DMS114 treated with DMSO at 0.1 percent for 48 hours (cell line): ENCODE data around the gene KRT15.

Experiments used
- DNase-seq: peaks from one replicate; lab custom pipeline; 2025; ENCODE audit not compliant: unreplicated experiment; lab: John Stamatoyannopoulos, UW

The KRT15 gene

DNA sequence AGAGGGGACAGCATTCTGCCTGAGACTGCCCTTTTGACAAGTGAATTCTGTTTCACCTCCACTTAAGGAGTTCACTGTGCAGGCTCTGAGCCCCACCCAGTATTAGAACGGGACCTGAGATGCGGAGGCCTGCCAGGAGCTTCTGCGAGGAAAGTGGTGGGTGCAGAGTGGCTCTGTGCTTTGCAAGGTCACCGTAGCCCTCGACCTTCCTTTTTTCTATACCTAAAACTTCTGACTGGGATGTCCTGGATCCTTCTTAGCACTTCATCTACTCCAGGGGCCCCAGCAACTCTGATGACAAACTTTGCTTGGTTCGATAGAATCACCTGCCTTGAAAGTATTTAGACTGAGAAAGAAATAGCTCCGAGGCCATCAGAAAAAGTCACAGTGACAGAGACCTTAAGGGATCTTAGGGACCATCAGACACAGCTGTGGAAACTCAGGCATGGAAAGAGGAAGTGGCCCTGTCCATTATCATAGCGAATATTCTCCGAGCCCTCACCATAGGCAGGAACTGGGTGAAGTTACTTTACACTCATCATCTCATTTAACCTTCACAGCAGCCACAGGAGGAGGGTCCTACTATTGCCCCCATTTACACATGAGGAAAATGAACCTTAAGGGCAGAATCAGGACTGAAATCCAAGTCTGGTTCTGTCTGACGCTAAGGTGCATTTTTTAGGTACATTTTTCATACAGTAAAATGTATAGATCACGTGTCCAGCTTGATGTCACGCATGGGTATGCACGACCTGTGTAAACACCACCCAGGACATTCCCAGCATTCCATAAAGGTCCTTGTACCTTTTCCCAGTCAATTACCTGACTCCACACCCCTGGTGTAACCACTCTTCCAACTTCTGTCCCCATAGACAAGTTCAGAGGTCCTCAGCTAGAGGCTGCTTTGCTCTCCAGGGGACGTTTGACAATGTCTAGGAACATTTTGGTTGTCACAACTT lies 12.6 kb downstream of the KRT15 start:
- DNase-seq = no peak

DNA sequence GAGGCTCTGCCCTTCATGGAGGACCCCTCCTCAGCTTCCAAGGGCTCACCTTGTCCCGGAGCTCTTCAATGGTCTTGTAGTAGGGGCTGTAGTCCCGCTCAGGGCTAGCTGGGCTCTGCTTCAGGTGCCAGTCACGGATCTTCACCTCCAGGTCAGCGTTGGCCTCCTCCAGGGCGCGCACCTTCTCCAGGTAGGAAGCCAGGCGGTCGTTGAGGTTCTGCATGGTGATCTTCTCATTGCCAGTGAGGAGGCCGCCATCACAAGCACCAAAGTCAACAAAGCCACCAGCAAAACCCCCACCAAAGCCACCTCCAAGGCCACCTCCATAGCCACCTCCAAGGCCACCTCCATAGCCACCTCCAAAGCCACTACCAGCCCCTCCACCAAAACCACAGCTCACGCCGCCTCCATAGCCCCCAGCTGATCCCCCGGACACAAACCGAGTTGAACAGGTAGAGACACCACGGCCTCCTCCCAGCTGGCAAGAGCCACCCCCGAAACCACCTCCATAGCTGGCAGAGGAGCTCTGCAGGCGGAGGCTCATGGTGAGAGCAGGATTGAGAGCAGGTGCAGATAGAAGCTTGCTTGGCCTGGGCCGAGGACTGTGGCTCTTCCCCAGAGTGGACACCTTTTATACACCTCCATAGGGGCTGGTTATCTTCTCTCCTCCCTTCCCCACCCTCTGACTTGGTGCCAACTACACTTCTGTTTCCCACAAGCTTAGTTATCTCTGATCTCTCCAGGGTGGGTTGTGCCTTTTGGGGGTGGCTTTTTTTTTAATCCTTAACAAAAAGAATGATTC lies 13.5 kb downstream of the KRT15 start, which contains the start of gene KRT13:
Gene KRT13, minus strand, starts transcription at position 606 of the 802 bp plus-strand sequence. Its CDS starts 62 bp downstream, at position 544.
- no peak for DNase-seq

DNA sequence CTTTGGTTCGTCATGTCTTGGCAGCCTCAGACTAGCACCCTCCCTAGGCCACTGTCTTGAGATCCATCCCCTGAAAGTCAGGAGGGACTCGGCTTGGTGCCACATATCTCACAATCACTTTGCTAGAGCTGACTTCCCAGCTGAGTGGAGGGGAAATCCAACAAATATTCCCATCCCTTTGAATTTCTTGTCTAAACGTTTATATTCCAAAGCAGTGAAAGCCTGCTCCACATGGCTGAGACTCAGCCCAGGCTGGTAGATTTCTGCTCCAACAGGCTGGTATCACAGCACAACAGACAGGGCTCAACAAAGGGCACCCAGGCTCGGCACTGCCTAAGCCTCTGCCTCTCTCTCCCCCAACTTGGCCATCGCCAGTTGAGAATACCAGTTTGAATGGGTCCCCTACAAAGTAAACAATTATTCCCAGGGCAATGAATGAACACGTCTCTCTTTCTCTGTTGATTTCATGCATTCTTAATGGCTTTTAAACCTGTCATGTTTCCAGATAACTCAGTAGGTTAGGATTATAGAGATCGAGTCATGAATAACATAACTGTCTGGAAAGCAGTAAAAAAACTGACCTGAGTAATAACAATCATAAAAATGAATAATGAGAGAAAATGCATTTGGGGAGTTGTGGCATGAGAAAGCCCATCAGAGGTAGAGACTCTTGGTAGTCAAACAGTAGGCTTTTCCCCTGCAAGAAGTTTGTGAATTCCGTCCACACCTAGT lies 14.3 kb downstream of the KRT15 start:
- DNase-seq = no peak

DNA sequence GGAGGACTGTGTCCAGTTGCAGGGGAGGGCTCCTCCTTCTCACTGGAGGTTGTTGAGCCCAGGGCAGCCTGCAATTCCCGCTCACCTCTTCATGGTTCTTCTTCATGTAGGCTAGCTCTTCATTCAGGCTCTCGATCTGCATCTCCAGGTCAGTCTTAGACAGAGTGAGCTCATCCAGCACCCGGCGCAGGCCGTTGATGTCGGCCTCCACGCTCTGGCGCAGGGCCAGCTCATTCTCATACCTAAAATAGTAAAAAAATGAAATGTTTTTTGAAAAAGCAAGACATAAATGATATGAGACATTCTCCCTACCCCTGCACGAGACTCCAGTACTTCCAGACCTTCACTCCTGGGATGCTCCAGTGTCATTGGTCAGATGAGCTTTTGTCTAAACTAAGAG lies 15.5 kb downstream of the KRT15 start:
- DNase-seq = no peak

DNA sequence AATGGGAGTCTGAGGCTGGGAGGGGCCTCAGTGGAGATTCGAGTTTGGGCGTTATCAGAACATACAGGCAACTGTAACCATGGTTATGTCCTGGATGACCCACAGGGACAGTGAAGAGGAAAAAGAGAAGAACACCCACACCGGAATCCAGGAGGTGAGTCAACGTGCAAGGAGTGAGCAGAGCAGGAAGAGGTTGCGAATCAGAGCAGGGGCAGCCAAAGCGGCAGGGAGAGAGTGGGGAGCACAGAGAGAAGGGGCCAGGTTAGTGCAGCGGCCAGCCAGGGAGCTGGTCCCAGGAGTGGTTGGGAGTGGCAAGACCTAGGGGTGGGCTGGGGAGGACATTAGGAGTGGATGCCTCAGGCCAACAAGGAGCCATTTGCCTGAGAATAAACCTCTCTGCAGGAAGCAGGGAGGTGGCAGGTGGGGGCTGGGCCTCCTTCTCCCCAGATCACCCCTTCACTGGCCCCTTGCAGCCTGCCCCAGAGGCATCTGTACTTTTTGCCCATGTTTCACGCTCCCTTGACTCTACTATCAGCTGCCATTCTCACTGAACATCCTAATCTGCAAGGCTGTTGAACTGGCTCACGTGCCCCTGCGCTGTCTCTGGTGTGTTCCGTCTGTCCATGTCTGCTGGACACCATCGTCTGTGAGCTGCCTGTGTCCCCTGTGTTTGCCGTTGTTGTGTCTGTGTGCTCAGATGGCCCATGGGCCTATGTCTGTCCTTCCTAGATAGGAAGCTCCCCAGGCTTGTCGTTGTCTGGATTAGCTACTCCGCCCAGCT lies 18.4 kb downstream of the KRT15 start:
- no peak for DNase-seq

DNA sequence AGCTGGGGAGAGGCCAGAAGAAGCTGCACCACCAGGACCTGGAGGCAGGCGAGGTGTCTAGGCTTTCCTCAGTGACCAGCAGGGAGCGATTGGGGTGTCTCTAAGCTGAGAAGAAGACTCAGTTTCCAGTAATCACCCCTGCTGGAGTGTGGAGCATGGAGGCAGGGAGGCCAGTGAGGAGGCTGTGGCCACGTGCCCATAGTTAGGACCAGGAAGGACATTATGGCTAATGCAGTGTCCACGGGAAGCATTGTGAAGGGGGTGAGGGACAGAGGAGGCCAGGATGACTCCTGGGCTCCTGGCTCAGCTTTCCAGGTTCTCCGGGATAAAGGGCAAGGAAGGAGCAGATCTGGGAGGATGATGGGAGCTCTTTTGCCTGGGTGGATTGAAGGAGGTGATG lies 19.0 kb downstream of the KRT15 start:
- no peak for DNase-seq

DNA sequence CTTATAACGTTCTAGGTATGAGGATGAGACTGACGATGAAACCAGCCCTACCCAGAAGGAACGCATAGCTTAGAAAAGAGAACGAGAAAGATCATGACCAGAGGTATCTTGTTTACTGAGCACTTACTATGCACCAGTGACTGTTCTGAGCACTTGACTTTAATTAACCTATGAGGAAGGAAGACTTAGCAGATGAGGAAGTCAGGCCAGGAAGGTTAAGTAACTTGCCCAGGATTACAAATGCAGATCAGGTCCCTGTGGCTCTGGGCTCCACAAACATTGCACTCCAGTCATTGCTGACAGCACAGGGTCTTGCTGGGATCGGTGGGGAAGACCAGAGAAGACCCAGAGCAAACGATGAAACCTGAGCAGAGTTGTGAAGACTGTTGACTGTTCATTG lies 20.4 kb downstream of the KRT15 start:
- no peak for DNase-seq

DNA sequence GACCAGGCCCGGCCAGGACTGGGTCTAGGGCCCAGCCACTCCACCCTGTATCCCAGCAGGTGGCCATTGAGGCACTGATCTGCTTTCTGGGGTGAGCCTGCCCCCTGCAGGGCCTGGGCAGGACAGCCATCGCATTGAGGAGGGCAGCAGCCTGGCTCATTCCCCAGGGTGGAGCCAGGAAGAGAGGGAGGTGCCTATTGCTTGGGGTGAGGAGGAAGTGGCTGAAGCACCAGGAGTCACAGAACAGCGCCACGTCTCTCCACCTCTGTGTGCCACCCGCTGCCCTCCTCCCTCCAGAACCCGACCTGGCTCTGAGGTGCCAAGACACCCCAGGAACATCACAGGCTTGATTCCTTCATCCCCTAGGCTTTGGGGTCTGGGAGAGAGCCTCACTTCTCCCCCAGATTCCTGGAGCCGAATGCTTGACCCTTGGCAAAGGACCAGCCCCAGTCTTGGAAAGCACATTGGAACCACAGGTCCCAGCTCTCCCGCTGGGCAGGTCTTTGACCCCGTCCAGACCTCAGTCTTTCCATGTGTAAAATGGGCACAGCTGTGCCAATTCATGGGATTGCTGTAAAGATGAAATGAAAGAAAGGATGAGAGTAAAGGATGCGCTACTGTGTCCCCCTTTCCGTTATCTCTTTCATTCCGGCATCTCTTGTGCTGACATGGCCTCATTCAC lies 21.7 kb downstream of the KRT15 start:
- peak; percentile 16 for DNase-seq

DNA sequence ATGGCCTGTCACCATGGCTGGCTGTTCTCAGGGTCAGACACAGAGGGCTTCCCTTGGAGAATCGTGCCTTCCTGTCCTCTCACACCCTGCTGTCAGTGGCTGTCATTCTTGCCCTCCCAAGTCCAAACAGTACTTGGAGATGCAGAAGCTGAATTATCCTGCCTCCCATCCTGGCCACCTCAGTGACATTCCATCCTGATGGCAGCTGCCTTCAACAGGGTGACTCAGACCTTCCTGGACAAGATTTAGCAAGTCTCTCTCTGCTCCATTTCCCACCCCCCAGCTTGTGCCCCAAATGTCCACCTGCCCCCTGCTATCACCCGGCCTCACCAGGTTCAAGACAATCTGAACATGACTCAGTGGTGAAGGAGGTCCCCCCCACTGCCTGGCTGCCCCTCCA lies 24.2 kb downstream of the KRT15 start:
- no peak for DNase-seq

DNA sequence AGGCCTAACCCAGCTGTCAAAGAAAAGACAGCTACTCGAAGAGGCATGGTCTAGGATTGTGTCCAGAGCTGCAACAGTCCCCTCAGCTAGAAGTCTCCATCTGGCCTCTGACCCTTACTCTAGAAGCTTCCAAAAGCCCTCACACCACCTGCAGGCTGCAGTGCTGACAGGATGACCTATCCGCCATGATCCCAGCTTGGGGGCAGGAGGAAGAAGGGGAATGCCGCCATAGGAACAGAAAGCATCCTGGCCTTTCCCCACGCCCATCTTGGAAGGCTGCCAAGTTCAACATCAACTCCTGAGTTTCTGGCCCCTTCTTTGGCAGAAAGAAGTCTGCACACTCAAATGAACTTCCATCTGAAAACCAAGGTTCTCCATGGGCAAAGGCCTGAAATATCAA lies 25.9 kb downstream of the KRT15 start:
- no peak for DNase-seq

DNA sequence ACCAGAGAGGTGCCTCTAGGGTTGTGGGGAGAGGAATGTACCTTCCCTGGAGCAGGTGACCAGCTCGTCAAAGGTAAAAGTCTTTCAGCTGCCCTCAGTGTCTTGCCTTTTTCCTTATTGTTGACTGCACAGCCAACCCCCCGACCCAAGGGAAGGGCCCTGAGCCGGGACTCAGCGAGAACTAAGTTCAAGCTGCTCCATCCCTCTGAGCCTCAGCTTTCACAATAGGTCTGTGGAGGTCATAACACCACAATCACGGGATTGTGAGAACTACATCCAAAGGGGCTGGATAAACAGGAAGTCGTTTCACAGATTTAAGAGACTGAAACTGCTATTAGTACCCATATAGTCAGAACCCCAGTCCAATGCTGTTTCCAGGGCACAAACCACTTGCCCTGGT lies 26.3 kb downstream of the KRT15 start:
- no peak for DNase-seq

DNA sequence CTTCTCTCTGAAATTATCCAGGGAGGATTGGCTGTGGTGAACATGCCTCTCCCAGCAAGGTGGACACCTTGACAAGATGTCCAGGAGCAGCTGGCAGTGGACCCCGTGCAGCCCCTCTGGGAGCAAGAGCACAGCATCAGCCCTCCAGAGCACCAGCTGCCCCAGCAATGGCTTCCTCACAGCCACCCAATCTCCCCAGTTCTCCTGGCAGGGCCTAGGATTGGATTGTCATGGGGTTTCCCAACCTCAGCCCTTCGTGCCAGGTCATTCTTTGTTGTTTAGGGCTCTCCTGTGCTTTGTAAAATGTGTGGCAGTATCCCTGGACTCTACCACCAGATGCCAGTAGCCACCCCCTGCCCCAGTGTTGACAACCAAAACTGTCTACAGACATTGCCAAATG lies 27.2 kb downstream of the KRT15 start:
- no peak for DNase-seq

DNA sequence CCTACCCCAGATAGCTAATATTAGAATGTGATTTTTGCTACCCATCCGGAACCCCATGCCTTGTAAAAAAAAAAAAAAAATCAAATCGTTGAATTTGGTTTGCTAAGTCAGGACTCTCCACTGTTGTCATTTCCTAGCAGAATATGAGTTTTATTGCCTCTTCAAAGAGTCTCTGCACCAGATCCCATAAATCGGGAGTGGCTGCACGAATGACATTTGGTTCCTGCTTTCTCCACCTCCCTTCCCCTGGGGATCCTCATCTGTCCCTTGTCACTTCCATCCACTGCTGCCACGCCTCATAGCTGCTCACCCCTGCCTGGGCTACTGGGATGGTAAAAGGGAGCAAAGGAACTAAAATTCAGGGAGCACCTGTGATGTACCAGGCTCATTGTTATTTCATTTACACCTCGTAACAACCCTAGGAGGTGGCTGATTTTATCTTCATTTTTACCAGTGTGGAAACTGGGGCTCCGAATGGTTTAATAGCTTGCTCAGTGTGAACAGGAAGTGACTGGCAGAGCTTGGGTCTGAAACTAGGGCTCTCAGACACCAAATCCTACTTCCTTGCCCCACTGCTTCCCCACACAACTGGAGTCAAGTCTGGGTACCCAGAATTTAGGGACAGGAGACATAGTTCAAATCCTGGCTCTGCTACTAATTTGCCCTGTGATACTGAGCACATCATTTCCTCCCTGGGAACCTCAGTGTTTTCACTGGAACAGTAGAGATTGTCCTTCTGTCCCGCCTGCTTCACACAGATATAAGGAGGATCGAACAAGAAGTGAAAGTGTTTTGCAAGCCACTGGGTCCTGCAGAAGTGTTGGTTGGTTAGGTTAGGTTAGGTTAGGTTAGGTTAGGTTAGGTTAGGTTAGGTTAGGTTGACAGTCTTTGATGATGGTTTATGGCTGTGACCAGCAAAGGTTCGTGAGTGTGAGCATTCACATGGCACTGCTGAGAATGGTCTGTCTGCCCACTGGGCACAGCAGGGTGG lies 28.4 kb downstream of the KRT15 start:
- DNase-seq = no peak

DNA sequence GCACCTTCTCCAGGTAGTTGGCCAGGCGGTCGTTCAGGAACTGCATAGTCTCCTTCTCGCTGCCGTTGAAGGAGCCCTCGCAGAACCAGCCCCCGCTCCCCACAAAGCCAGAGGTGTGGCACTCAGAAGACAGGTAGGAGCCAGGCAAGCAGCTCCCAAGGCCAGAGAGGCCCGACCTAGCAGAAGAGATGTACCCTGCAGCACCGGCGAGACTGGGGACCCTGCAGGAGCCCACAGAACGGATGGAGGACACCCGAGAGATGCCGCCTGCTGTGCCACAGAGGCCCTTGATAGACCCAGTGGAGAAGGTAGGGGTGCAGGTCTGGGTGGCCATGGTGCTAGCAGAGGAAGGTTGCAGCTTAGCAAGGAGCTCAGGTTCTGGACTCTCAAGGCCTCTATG lies 29.2 kb downstream of the KRT15 start, which contains the start of gene KRT36:
Gene KRT36, minus strand, starts transcription at position 380 of the 400 bp plus-strand sequence. Its CDS starts 46 bp downstream, at position 334.
- DNase-seq = no peak

DNA sequence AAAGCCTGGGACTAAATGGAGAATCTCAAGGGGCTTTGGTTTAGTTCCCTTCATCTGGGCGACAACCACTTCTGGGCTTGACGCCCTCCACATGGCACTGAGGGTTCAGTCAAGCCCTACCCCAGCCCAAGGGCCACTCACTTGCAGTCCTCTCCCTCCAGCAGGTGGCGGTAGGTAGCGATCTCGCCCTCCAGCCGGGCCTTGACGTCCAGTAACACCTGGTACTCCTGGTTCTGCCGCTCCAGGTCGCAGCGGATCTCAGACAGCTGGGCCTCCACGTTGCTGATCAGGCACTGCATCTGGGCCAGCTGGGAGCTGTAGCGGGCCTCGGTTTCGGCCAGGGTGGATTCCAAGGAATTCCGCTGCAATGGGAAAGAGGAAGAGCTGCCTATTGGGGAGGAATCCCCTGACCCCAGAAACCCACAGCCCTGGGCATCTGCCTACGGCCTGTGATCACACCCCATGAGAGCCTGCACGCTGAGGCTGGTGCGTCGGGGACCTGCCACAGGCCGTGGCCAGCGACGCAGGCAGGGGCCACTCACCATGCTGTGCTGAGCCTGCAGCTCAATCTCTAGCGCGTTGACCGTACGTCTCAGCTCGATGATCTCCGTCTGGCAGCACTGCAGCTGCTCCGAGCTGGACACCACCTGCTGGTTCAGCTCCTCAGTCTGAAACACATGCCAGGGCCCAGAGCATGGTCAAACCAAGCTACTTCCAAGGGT lies 31.7 kb downstream of the KRT15 start:
- no peak for DNase-seq

DNA sequence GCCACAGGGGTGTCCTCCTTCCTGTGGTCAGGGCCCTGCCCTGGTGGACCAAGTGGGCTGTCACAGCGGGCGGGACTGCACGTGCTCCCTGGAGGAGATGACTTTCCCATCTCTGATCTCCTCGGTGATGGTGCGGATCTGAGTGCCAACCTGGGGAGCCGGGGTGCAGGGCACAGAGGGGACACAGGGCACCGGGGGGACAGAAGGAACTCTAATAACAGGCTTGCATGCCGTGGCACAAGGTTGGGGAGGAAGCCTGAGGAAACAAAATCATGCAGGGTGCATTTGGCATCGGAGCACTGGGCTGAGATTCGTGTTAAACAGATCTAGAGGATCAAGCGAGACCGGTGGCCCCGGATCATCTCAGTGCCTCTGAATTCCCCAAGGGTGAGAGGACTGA lies 32.4 kb downstream of the KRT15 start:
- no peak for DNase-seq

DNA sequence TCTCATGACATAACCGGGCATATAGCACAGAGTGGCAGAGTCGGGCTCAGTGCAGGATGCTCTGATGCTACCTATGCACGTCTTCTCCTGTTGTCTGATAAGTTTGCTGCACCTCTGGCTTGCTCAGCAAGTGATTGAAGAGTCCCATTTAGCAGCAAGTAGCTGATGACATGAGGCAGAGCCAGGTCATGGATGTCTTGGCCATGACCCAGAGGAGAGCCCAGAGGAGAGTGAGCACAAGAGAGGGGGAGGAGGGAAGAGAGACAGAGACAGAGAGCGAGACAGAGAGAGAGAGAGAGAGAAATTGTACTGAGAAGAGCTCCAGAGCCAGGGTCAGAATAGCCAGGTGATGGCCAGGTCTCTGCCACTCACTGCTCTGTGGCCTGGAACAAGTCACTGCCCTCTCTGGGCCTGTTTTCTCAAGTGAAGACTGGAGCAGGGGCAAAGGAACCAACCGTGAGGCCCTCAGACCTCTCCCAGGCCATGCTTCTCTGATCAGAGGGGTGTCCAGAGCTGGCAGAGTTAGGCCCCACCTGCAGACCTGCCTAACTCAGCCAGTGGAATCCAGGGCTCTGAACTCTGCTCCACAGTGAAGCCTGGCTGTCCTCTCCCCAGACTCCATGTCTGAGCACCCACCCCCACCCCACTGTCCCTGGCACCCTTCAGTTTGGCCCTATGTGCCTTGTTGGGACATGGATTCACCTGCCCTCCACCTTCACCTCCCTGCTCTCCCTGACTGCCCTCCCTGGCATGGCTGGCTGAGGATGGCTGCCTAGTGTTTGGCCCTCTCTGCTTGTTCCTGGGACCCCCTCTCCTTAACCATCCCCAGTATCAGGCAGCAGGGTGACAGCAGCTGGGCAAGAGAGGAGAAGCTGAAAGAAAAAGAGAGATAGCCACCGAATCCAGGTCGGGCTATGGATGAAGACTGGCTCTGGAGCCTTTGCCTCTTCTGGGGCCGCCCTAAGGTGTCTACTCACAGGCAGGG lies 33.5 kb downstream of the KRT15 start:
- DNase-seq = no peak
